HS-5 (cell line): ENCODE measurements around the gene EGLN2.
"Not testable (repeated sequence)": the region's sequence is repeated elsewhere in the genome, so short reads cannot be mapped to it uniquely, and the experiment has no call there.

Experiments
- DNase-seq: peaks from one replicate; pipeline ENCODE4 v3.0.0-alpha.2; 2012; ENCODE audit warnings: low read depth

Gene EGLN2

GRCh38 chr19:40776932-40777644, 21.9 kb upstream of the EGLN2 start:
- DNase-seq = peak; percentile 79

- DNase-seq = no peak
These were observed 21.4 kb upstream of the EGLN2 start for GRCh38 chr19:40777645-40777936.

GRCh38 chr19:40777937-40778705, 20.9 kb upstream of the EGLN2 start, which contains the start of gene RAB4B:
RAB4B (plus strand) TSS chr19:40778247; CDS start chr19:40778376, 129 bp downstream.
- peak; percentile 94 for DNase-seq

GRCh38 chr19:40778706-40779284, 20.2 kb upstream of the EGLN2 start:
- DNase-seq = no peak

- no peak for DNase-seq
These were observed 18.4 kb upstream of the EGLN2 start for GRCh38 chr19:40780582-40780981.

- no peak for DNase-seq
These were observed 17.9 kb upstream of the EGLN2 start for GRCh38 chr19:40781140-40781539.

GRCh38 chr19:40783711-40784110, 15.3 kb upstream of the EGLN2 start:
- no peak for DNase-seq

- not testable (repeated sequence) for DNase-seq
These were observed 14.8 kb upstream of the EGLN2 start for GRCh38 chr19:40784146-40784545.

GRCh38 chr19:40785526-40785925, 13.5 kb upstream of the EGLN2 start:
- no peak for DNase-seq

- no peak for DNase-seq
These were observed 12.6 kb upstream of the EGLN2 start for GRCh38 chr19:40786060-40787037.

GRCh38 chr19:40791349-40791748, 7.6 kb upstream of the EGLN2 start:
- DNase-seq = no peak

- DNase-seq = no peak
These were observed 7.0 kb upstream of the EGLN2 start for GRCh38 chr19:40791996-40792395.

GRCh38 chr19:40797166-40797962, 1.6 kb upstream of the EGLN2 start:
- DNase-seq = no peak

- no peak for DNase-seq
These were observed 868 bp upstream of the EGLN2 start for GRCh38 chr19:40797963-40798682.

- DNase-seq = no peak
These were observed 757 bp downstream of the EGLN2 start for GRCh38 chr19:40799558-40800338.

- DNase-seq = no peak
These were observed 1.5 kb downstream of the EGLN2 start for GRCh38 chr19:40800339-40800996.

GRCh38 chr19:40800997-40801377, 2.0 kb downstream of the EGLN2 start:
- no peak for DNase-seq

- no peak for DNase-seq
These were observed 2.7 kb downstream of the EGLN2 start for GRCh38 chr19:40801426-40802299.
